B cell (primary cell): ENCODE results near the gene CAMK2G. TPM values are rescaled to one million over a fixed set of nuclear protein-coding genes. Genes with fewer than 3 reads are reported as not detected.

ENCODE experiments used
- ATAC-seq: fragments of 200-7000 bp; cut with Tn5 transposase; one replicate; pipeline ENCODE4 v1.10.0; 2021; ENCODE audit warnings: low read depth, mild to moderate bottlenecking, moderate number of reproducible peaks, moderate library complexity
- CTCF ChIA-PET: fragments of 350-600 bp; sonication (Branson Sonifier 250); formaldehyde crosslinking; loops from one replicate; lab custom pipeline; 2021; ENCODE audit warnings: antibody characterized with exemption, inconsistent platforms; lab: Charles Lee
- POLR2A ChIA-PET: fragments of 350-600 bp; sonication (Branson Sonifier 250); formaldehyde crosslinking; loops from one replicate; lab custom pipeline; 2021; ENCODE audit warnings: antibody characterized with exemption; lab: Charles Lee
- DNase-seq: peaks from one replicate; pipeline ENCODE4 v3.0.0; 2013
- H2AFZ ChIP-seq: 2 replicates; pipeline ENCODE4 v1.6.1; 2012; ENCODE audit warnings: mild to moderate bottlenecking, low read depth, low read length; ENCODE audit not compliant: insufficient read depth, poor library complexity, severe bottlenecking
- H3K27ac ChIP-seq, 2 donors: 1 replicate in 1 of 2; 2 replicates in 1 of 2; pipeline ENCODE4 v1.5.1; 2012 to 2013; ENCODE audit warnings: low read length in 2 of 2, mild to moderate bottlenecking in 2 of 2, moderate library complexity in 1 of 2
- H3K27me3 ChIP-seq, 4 experiments: fragments of 200-600 bp in 1 of 4; sonication (generic) in 1 of 4; replicated peaks in 1 of 4; 1 replicate in 2 of 4; 2 replicates in 2 of 4; pipeline versions ENCODE4 v1.6.1 to v1.7.0; 2013 to 2016; ENCODE audit warnings: low read length in 3 of 4, mild to moderate bottlenecking in 2 of 4, mixed read lengths in 1 of 4, moderate library complexity in 1 of 4; ENCODE audit not compliant: insufficient read depth in 4 of 4, control insufficient read depth in 3 of 4; ENCODE audit errors: control extremely low read depth in 1 of 4
- H3K36me3 ChIP-seq, 2 experiments: replicated peaks in 1 of 2; 1 replicate in 1 of 2; 2 replicates in 1 of 2; pipeline versions ENCODE4 v1.6.1 to v1.7.1; 2013; ENCODE audit warnings: low read length in 1 of 2; ENCODE audit not compliant: insufficient read depth in 2 of 2, control insufficient read depth in 1 of 2; ENCODE audit errors: control extremely low read depth in 1 of 2, extremely low read depth in 1 of 2
- H3K4me1 ChIP-seq, 2 donors: fragments of 200-600 bp in 1 of 2; sonication (generic) in 1 of 2; 1 replicate in 1 of 2; 2 replicates in 1 of 2; pipeline versions ENCODE4 v1.5.1 to v1.6.1; 2013 to 2017; ENCODE audit warnings: low read length in 2 of 2; ENCODE audit not compliant: control insufficient read depth in 2 of 2, insufficient read depth in 2 of 2
- H3K4me2 ChIP-seq: replicated peaks from 2 replicates; pipeline ENCODE3; 2012; ENCODE audit warnings: mild to moderate bottlenecking, low read depth, low read length; ENCODE audit not compliant: poor library complexity, severe bottlenecking
- H3K4me3 ChIP-seq, 5 experiments: fragments of 200-600 bp in 1 of 5; sonication (generic) in 1 of 5; 1 replicate in 3 of 5; 2 replicates in 2 of 5; pipeline versions ENCODE4 v1.5.1 to v1.7.0; 2011 to 2016; ENCODE audit warnings: low read length in 4 of 5, mild to moderate bottlenecking in 4 of 5, low read depth in 2 of 5, control low read depth in 1 of 5, moderate library complexity in 1 of 5; ENCODE audit not compliant: insufficient read depth in 1 of 5; ENCODE audit errors: control extremely low read depth in 1 of 5, extremely low read depth in 1 of 5
- H3K79me2 ChIP-seq: fragments of 200-600 bp; sonication (generic); one replicate; pipeline ENCODE4 v1.6.0; 2016; ENCODE audit warnings: low read length; ENCODE audit not compliant: control insufficient read depth, insufficient read depth
- H3K9ac ChIP-seq: fragments of 200-600 bp; sonication (generic); 2 replicates; pipeline ENCODE4 v1.6.1; 2017; ENCODE audit warnings: mild to moderate bottlenecking, low read length, moderate library complexity
- H3K9me3 ChIP-seq, 3 donors: one replicate each; pipeline versions ENCODE4 v1.6.1 to v1.7.1; 2013; ENCODE audit warnings: low read length in 2 of 3; ENCODE audit not compliant: control insufficient read depth in 2 of 3, insufficient read depth in 1 of 3; ENCODE audit errors: control extremely low read depth in 1 of 3
- H4K20me1 ChIP-seq: 2 replicates; pipeline ENCODE4 v1.6.0; 2012; ENCODE audit warnings: mild to moderate bottlenecking, low read length; ENCODE audit not compliant: insufficient read depth, control insufficient read depth, poor library complexity, severe bottlenecking
- H3K27ac Mint-ChIP-seq: one replicate; pipeline ENCODE4 v1.8.0; 2021; ENCODE audit warnings: mixed read lengths
- H3K27me3 Mint-ChIP-seq: one replicate; pipeline ENCODE4 v1.8.0; 2021; ENCODE audit warnings: mixed read lengths
- H3K4me1 Mint-ChIP-seq: one replicate; pipeline ENCODE4 v1.8.0; 2021; ENCODE audit warnings: mixed read lengths
- H3K4me3 Mint-ChIP-seq: one replicate; pipeline ENCODE4 v1.8.0; 2021; ENCODE audit warnings: mixed read lengths
- H3K9me3 Mint-ChIP-seq: one replicate; pipeline ENCODE4 v1.8.0; 2022; ENCODE audit warnings: mixed read lengths; ENCODE audit not compliant: insufficient read depth
- CTCF ChIP-seq: fragments of 200-600 bp; IDR thresholded peaks from one replicate; pipeline ENCODE4 v1.8.0; 2022; ENCODE audit warnings: antibody characterized with exemption, mild to moderate bottlenecking
- EZH2 ChIP-seq: IDR thresholded peaks from 2 replicates; pipeline ENCODE4 v1.6.1; 2012; ENCODE audit warnings: borderline replicate concordance, low read depth, mild to moderate bottlenecking, moderate library complexity, low read length; ENCODE audit not compliant: insufficient read depth, poor library complexity, severe bottlenecking
- WGBS: methylation state at CpG from one replicate; pipeline ENCODE4 v1.1.5; 2013; ENCODE audit warnings: missing lambda C conversion rate; ENCODE audit not compliant: insufficient coverage; 5-methylcytosine and 5-hydroxymethylcytosine counted together
- intact Hi-C: fragments of 100-400 bp; cut with micrococcal nuclease; formaldehyde crosslinking; loops from one replicate; pipeline ENCODE4 v1.10.0; 2022
- polyA plus RNA-seq: library from polyadenylated mRNA; depleted of rRNA; stranded (reverse); fragments of >200 nt; gene quantifications from 2 replicates; pipeline ENCODE4 v1.2.3, GENCODE V29; 2012
- total RNA-seq, 2 donors: library from RNA; stranded (reverse); fragments of 120-200 nt in 1 of 2; gene quantifications; 1 replicate in 1 of 2; 2 replicates in 1 of 2; pipeline versions ENCODE4 v1.2.3 to v1.2.4, GENCODE V29; 2013 to 2022

Gene CAMK2G
- total and polyA plus RNA-seq, 2 donors (not counting 1 experiment from before 2014, with no cell fraction given), result 42.7 to 48.7 TPM

GRCh38 chr10:73886085-73886529 lies 11.8 kb upstream of the CAMK2G start:
- Histone ChIP-seq H3K9me3 (no peaks in the 10 kb centered on the region), H3K27me3 (no peaks in the 10 kb centered on the region), H4K20me1 (no peaks in the 10 kb centered on the region), H3K4me2 (no peak overlapping the region), H3K9ac (no peak overlapping the region), H3K4me1 (peaks cover 4 to 19% of the 10 kb centered on the region in 2 donors), H2AFZ (no peak overlapping the region), H3K36me3 (no peaks in the 10 kb centered on the region), H3K79me2 (no peaks in the 10 kb centered on the region), H3K27ac (no peak overlapping the region), H3K4me3 (no peak overlapping the region)
- intact Hi-C loops, result loop anchor here (1.0 to 5.0 kb wide), 8 partner anchors 54 to 349 kb away; partner anchors contain the start of gene VCL
- WGBS, result 6% methylated on average over 5 of the region's 5 CpGs
- H3K4me3 Mint-ChIP-seq, result no peak overlapping the region
- TF ChIP-seq CTCF (peak; percentile 85), EZH2 (no peak)
- ChIA-PET CTCF (interaction anchor here (0.6 to 16.5 kb wide), 68 partner anchors 9 to 1243 kb away, joined by 3 to 498 read pairs (median 5); partner anchors contain the start of genes CAMK2G and PLAU), POLR2A (interaction anchor here (1.0 kb wide), 1 partner anchor 196 kb away, joined by 3 read pairs; no protein-coding TSS in a partner anchor)
- H3K27ac Mint-ChIP-seq, result no peak overlapping the region
- ATAC-seq (peak; percentile 98), DNase-seq (peak; percentile 83)
- H3K27me3 Mint-ChIP-seq, result no peaks in the 10 kb centered on the region
- H3K9me3 Mint-ChIP-seq, result no peaks in the 10 kb centered on the region
- H3K4me1 Mint-ChIP-seq, result peaks cover 9% of the 10 kb centered on the region

- peaks cover 10 to 18% of the 10 kb centered on the region in 2 donors for H3K4me1 ChIP-seq
- no peak overlapping the region for H3K4me3 ChIP-seq
- DNase-seq (no peak), ATAC-seq (no peak)
- whole genome bisulfite sequencing, result 100% methylated on average over 1 of the region's 3 CpGs
- H3K9me3 Mint-ChIP-seq, result no peaks in the 10 kb centered on the region
- H3K27ac Mint-ChIP-seq, result no peak overlapping the region
- no peak overlapping the region for H3K4me2 ChIP-seq
- intact Hi-C loops, result no loop called here
- peaks cover 15% of the 10 kb centered on the region for H3K4me1 Mint-ChIP-seq
- H3K9ac ChIP-seq, result no peak overlapping the region
- H3K27me3 Mint-ChIP-seq, result no peaks in the 10 kb centered on the region
- no peaks in the 10 kb centered on the region for H3K27me3 ChIP-seq
- no peaks in the 10 kb centered on the region for H3K36me3 ChIP-seq
- no peak overlapping the region for H3K4me3 Mint-ChIP-seq
- ChIA-PET CTCF (interaction anchor here (1.1 to 16.5 kb wide), 5 partner anchors 33 to 234 kb away, joined by 3 to 498 read pairs (median 219); no protein-coding TSS in a partner anchor), POLR2A (no interaction called here)
- H3K9me3 ChIP-seq, result no peaks in the 10 kb centered on the region
- no peak for TF ChIP-seq EZH2
- no peak for TF ChIP-seq CTCF
- H4K20me1 ChIP-seq, result no peaks in the 10 kb centered on the region
- H3K79me2 ChIP-seq, result no peaks in the 10 kb centered on the region
- no peak overlapping the region for H2AFZ ChIP-seq
- no peak overlapping the region for H3K27ac ChIP-seq
These were observed 9.7 kb upstream of the CAMK2G start for GRCh38 chr10:73884017-73884416.
